Measurements from ENCODE around the gene RBKS.

DNA sequence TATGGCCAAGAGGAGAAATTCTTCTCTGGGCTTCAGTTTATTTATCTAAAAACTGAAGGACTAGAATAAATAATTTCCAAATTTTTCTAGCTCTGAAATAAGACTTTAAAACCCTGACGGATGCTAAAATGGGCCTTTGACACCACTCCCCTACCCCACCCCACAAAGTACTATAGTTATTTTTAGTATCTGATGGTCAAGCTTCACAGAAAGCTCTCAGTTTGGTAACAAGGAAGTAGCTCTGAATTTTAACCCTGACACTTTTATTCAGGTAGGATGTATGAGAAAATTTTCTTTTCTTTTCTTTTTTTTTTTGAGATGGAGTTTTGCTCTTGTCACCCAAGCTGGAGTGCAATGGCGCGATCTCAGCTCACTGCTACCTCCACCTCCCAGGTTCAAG lies 2.4 kb downstream of the RBKS start:
- TF ChIP-seq, protein P1, sequence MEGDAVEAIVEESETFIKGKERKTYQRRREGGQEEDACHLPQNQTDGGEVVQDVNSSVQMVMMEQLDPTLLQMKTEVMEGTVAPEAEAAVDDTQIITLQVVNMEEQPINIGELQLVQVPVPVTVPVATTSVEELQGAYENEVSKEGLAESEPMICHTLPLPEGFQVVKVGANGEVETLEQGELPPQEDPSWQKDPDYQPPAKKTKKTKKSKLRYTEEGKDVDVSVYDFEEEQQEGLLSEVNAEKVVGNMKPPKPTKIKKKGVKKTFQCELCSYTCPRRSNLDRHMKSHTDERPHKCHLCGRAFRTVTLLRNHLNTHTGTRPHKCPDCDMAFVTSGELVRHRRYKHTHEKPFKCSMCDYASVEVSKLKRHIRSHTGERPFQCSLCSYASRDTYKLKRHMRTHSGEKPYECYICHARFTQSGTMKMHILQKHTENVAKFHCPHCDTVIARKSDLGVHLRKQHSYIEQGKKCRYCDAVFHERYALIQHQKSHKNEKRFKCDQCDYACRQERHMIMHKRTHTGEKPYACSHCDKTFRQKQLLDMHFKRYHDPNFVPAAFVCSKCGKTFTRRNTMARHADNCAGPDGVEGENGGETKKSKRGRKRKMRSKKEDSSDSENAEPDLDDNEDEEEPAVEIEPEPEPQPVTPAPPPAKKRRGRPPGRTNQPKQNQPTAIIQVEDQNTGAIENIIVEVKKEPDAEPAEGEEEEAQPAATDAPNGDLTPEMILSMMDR (IDR thresholded peaks at IDR 0.05): no peak
- no peak for TF ChIP-seq POLR2AphosphoS5 (IDR thresholded peaks at IDR 0.05; ENCODE audit: low read depth, low read length)

Measured in SK-N-SH (cell line).